ENCODE results near the gene SFSWAP.
"Not testable (repeated sequence)": the region's sequence is repeated elsewhere in the genome, so short reads cannot be mapped to it uniquely, and the experiment has no call there.

SFSWAP gene

GRCh38 chr12:131702573-131702877 lies 8.4 kb upstream of the SFSWAP start:
- no peak for DNase-seq (ENCODE audit: low read depth in 2 of 2)

GRCh38 chr12:131703161-131703560 lies 7.7 kb upstream of the SFSWAP start:
- no peak for DNase-seq (ENCODE audit: low read depth in 2 of 2)

- no peak for DNase-seq (ENCODE audit: low read depth in 2 of 2)
These were observed 6.4 kb upstream of the SFSWAP start for GRCh38 chr12:131704509-131704908.

GRCh38 chr12:131706709-131707108 lies 4.2 kb upstream of the SFSWAP start:
- not testable (repeated sequence) for DNase-seq (ENCODE audit: low read depth in 2 of 2)

- no peak for DNase-seq (ENCODE audit: low read depth in 2 of 2)
These were observed 1.7 kb upstream of the SFSWAP start for GRCh38 chr12:131709226-131709625.

- DNase-seq (ENCODE audit: low read depth in 2 of 2), result no peak
These were observed 788 bp downstream of the SFSWAP start for GRCh38 chr12:131711551-131712205.

GRCh38 chr12:131713349-131713748 lies 2.5 kb downstream of the SFSWAP start:
- DNase-seq (ENCODE audit: low read depth in 2 of 2), result no peak

GRCh38 chr12:131714759-131715158 lies 3.9 kb downstream of the SFSWAP start:
- no peak for DNase-seq (ENCODE audit: low read depth in 2 of 2)

GRCh38 chr12:131716282-131716681 lies 5.4 kb downstream of the SFSWAP start:
- no peak for DNase-seq (ENCODE audit: low read depth in 2 of 2)

- DNase-seq (ENCODE audit: low read depth in 2 of 2), result no peak
These were observed 9.4 kb downstream of the SFSWAP start for GRCh38 chr12:131720241-131720640.

- DNase-seq (ENCODE audit: low read depth in 2 of 2), result no peak
These were observed 10.0 kb downstream of the SFSWAP start for GRCh38 chr12:131720921-131721320.

GRCh38 chr12:131721548-131721947 lies 10.7 kb downstream of the SFSWAP start:
- no peak for DNase-seq (ENCODE audit: low read depth in 2 of 2)

GRCh38 chr12:131723532-131723931 lies 12.6 kb downstream of the SFSWAP start:
- DNase-seq (ENCODE audit: low read depth in 2 of 2), result no peak

- DNase-seq (ENCODE audit: low read depth in 2 of 2), result no peak
These were observed 13.6 kb downstream of the SFSWAP start for GRCh38 chr12:131724534-131724933.

- no peak for DNase-seq (ENCODE audit: low read depth in 2 of 2)
These were observed 14.6 kb downstream of the SFSWAP start for GRCh38 chr12:131725503-131725902.

- no peak for DNase-seq (ENCODE audit: low read depth in 2 of 2)
These were observed 17.8 kb downstream of the SFSWAP start for GRCh38 chr12:131728720-131729119.

GRCh38 chr12:131729254-131729955 lies 18.5 kb downstream of the SFSWAP start:
- no peak for DNase-seq (ENCODE audit: low read depth in 2 of 2)

GRCh38 chr12:131732996-131733615 lies 22.2 kb downstream of the SFSWAP start:
- DNase-seq (ENCODE audit: low read depth in 2 of 2), result no peak

GRCh38 chr12:131733874-131734273 lies 23.0 kb downstream of the SFSWAP start:
- DNase-seq (ENCODE audit: low read depth in 2 of 2), result no peak

- no peak for DNase-seq (ENCODE audit: low read depth in 2 of 2)
These were observed 23.7 kb downstream of the SFSWAP start for GRCh38 chr12:131734336-131735152.

GRCh38 chr12:131735153-131735456 lies 24.2 kb downstream of the SFSWAP start:
- no peak for DNase-seq (ENCODE audit: low read depth in 2 of 2)
